WTC11 (cell line): ENCODE results near the gene CCDC24. TPM values are rescaled to one million over a fixed set of nuclear protein-coding genes. Genes with fewer than 3 reads are reported as not detected.

Experiments
- ATAC-seq: fragments of 200-7000 bp; cut with Tn5 transposase; 2 replicates; pipeline ENCODE4 v1.10.0; 2021; ENCODE audit warnings: mild to moderate bottlenecking, moderate library complexity
- CTCF ChIA-PET: fragments of 300-600 bp; sonication (Branson Sonifier 250); formaldehyde crosslinking; loops from one replicate; lab custom pipeline; 2021; ENCODE audit warnings: antibody characterized with exemption; lab: Charles Lee
- POLR2A ChIA-PET: fragments of 350-600 bp; sonication (Branson Sonifier 250); formaldehyde crosslinking; loops from one replicate; lab custom pipeline; 2021; ENCODE audit warnings: antibody characterized with exemption; lab: Charles Lee
- DNase-seq: peaks from one replicate; pipeline ENCODE4 v3.0.0; 2021; ENCODE audit warnings: low spot score
- H3K27ac Mint-ChIP-seq: 2 replicates; pipeline ENCODE4 v1.8.0; 2021; ENCODE audit warnings: mixed read lengths
- H3K27me3 Mint-ChIP-seq: 2 replicates; pipeline ENCODE4 v1.8.0; 2021; ENCODE audit warnings: low read depth, mild to moderate bottlenecking, moderate library complexity, mixed read lengths
- H3K36me3 Mint-ChIP-seq: 2 replicates; pipeline ENCODE4 v1.8.0; 2021; ENCODE audit warnings: mixed read lengths
- H3K4me1 Mint-ChIP-seq: 2 replicates; pipeline ENCODE4 v1.8.0; 2022; ENCODE audit warnings: mixed read lengths
- H3K4me3 Mint-ChIP-seq: 2 replicates; pipeline ENCODE4 v1.8.0; 2021; ENCODE audit warnings: mild to moderate bottlenecking, moderate library complexity, mixed read lengths
- H3K9me3 Mint-ChIP-seq: 2 replicates; pipeline ENCODE4 v1.8.0; 2021; ENCODE audit warnings: mixed read lengths
- ARID4B ChIP-seq: sonication (generic); formaldehyde crosslinking; IDR thresholded peaks from 2 replicates; pipeline ENCODE4 v1.8.0; 2023; ENCODE audit warnings: missing genetic modification reagents, mild to moderate bottlenecking, borderline replicate concordance
- ATF2 ChIP-seq: sonication (generic); formaldehyde crosslinking; IDR thresholded peaks from 2 replicates; pipeline ENCODE4 v1.8.1; 2022; ENCODE audit warnings: low read depth, missing genetic modification reagents, borderline replicate concordance
- E2F4 ChIP-seq: sonication (generic); formaldehyde crosslinking; IDR thresholded peaks from 2 replicates; pipeline ENCODE4 v1.8.1; 2022; ENCODE audit warnings: low read depth, mild to moderate bottlenecking, moderate library complexity, missing genetic modification reagents, borderline replicate concordance
- ETV6 ChIP-seq: sonication (generic); formaldehyde crosslinking; IDR thresholded peaks from 2 replicates; pipeline ENCODE4 v1.8.1; 2022; ENCODE audit warnings: mild to moderate bottlenecking, missing genetic modification reagents
- FOXP1 ChIP-seq: sonication (generic); formaldehyde crosslinking; IDR thresholded peaks from 2 replicates; pipeline ENCODE4 v1.8.0; 2022; ENCODE audit warnings: missing genetic modification reagents, mild to moderate bottlenecking, moderate library complexity, borderline replicate concordance
- HMGA2 ChIP-seq: fragments of 250-450 bp; sonication (Bioruptor Pico); IDR thresholded peaks from 2 replicates; pipeline ENCODE4 v1.4.0; 2021; ENCODE audit warnings: mild to moderate bottlenecking, moderate library complexity
- KAT7 ChIP-seq: sonication (generic); formaldehyde crosslinking; IDR thresholded peaks from 2 replicates; pipeline ENCODE4 v1.8.1; 2023; ENCODE audit warnings: missing genetic modification reagents, mild to moderate bottlenecking, borderline replicate concordance
- NFATC4 ChIP-seq: fragments of 250-450 bp; sonication (Bioruptor Pico); IDR thresholded peaks from 2 replicates; pipeline ENCODE4 v1.9.0; 2021; ENCODE audit warnings: mild to moderate bottlenecking
- SMAD3 ChIP-seq: sonication (generic); formaldehyde crosslinking; IDR thresholded peaks from 2 replicates; pipeline ENCODE4 v1.8.0; 2022; ENCODE audit warnings: missing genetic modification reagents, mild to moderate bottlenecking, borderline replicate concordance
- STAT6 ChIP-seq: sonication (generic); formaldehyde crosslinking; conservative IDR thresholded peaks from 2 replicates; pipeline ENCODE4 v1.8.1; 2023; ENCODE audit warnings: mild to moderate bottlenecking, low read depth, missing genetic modification reagents, moderate library complexity
- USF2 ChIP-seq: sonication (generic); formaldehyde crosslinking; IDR thresholded peaks from 2 replicates; pipeline ENCODE4 v1.8.1; 2023; ENCODE audit warnings: mild to moderate bottlenecking, missing genetic modification reagents, moderate library complexity
- ZBTB21 ChIP-seq: sonication (generic); formaldehyde crosslinking; IDR thresholded peaks from 2 replicates; pipeline ENCODE4 v1.8.1; 2023; ENCODE audit warnings: mild to moderate bottlenecking, missing genetic modification reagents, borderline replicate concordance
- ZBTB43 ChIP-seq: sonication (generic); formaldehyde crosslinking; IDR thresholded peaks from 2 replicates; pipeline ENCODE4 v1.8.1; 2023; ENCODE audit warnings: mild to moderate bottlenecking, missing genetic modification reagents
- ZNF281 ChIP-seq: sonication (generic); formaldehyde crosslinking; IDR thresholded peaks from 2 replicates; pipeline ENCODE4 v1.8.0; 2023; ENCODE audit warnings: mild to moderate bottlenecking, missing genetic modification reagents
- total RNA-seq: library from RNA; stranded (reverse); gene quantifications from 3 replicates; pipeline ENCODE4 v1.2.3, GENCODE V29; 2021

Gene CCDC24
- total RNA-seq, 1 experiment from 2014 or later = 12.1 TPM

- ATAC-seq (no peak), DNase-seq (no peak)
- Mint-ChIP-seq H3K4me1 (no peaks in the 10 kb centered on the region), H3K4me3 (no peak overlapping the region), H3K27ac (no peak overlapping the region), H3K27me3 (no peaks in the 10 kb centered on the region), H3K9me3 (no peaks in the 10 kb centered on the region), H3K36me3 (peaks cover 8% of the 10 kb centered on the region; the same call in 1 of the 2 replicates)
- no peak for TF ChIP-seq ZBTB43 (CRISPR knock-in tag)
- TF ChIP-seq ETV6 (CRISPR knock-in tag) = no peak
- no peak for TF ChIP-seq FOXP1
- no peak for TF ChIP-seq ZBTB21 (CRISPR knock-in tag)
- no peak for TF ChIP-seq KAT7
- TF ChIP-seq ATF2 (CRISPR knock-in tag) = no peak
- no peak for TF ChIP-seq ARID4B
- TF ChIP-seq ZNF281 (CRISPR knock-in tag) = no peak
- TF ChIP-seq HMGA2 (CRISPR knock-in tag) = no peak
- TF ChIP-seq SMAD3 (CRISPR knock-in tag) = no peak
- ChIA-PET POLR2A (no interaction called here), CTCF (no interaction called here)
Measured at GRCh38 chr1:43961692-43962091, 29.7 kb upstream of the CCDC24 start.

- H3K4me1 Mint-ChIP-seq = no peaks in the 10 kb centered on the region
- POLR2A ChIA-PET = no interaction called here
- ATAC-seq (no peak), DNase-seq (no peak)
- no peaks in the 10 kb centered on the region for H3K9me3 Mint-ChIP-seq
- H3K27ac Mint-ChIP-seq = no peak overlapping the region
- no peak overlapping the region for H3K4me3 Mint-ChIP-seq
- H3K27me3 Mint-ChIP-seq = no peaks in the 10 kb centered on the region
- CTCF ChIA-PET = no interaction called here
- peaks cover 3% of the 10 kb centered on the region; the same call in 1 of the 2 replicates for H3K36me3 Mint-ChIP-seq
- TF ChIP-seq STAT6 (CRISPR knock-in tag) (no peak), ZBTB43 (CRISPR knock-in tag) (no peak), NFATC4 (CRISPR knock-in tag) (no peak), E2F4 (CRISPR knock-in tag) (no peak), USF2 (CRISPR knock-in tag) (no peak)
Measured at GRCh38 chr1:43962324-43962723, 29.1 kb upstream of the CCDC24 start.
